ENCODE data around the gene PMF1. TPM values are rescaled to one million over a fixed set of nuclear protein-coding genes. Genes with fewer than 3 reads are reported as not detected.
A peak's percentile ranks its signal among the peaks of the same experiment; 100 is the strongest.

Gene PMF1
- total and polyA plus RNA-seq, 2 of the 13 experiments (the other 11 are each of a cell fraction or from before 2014, with no cell fraction given): 72.5 to 89.0 TPM

- TF ChIP-seq ARID5B (CRISPR knock-in tag; IDR thresholded peaks at IDR 0.05) (peak; percentile 34; the same call in 1 of the 2 replicates), TFDP1 (CRISPR knock-in tag; IDR thresholded peaks at IDR 0.05; ENCODE audit: borderline replicate concordance) (peak; percentile 58; the same call in 1 of the 2 replicates), TMF1 (CRISPR knock-in tag; IDR thresholded peaks at IDR 0.05; ENCODE audit: low read depth) (peak; percentile 57; the same call in 1 of the 2 replicates), HINFP (CRISPR knock-in tag; IDR thresholded peaks at IDR 0.05; ENCODE audit: low read depth) (peak; percentile 91; the same call in 1 of the 2 replicates), EZH2 (conservative IDR thresholded peaks at IDR 0.05; ENCODE audit: low read depth, low read length) (no peak), PHF5A (CRISPR knock-in tag; IDR thresholded peaks at IDR 0.05; ENCODE audit: low read depth, unreplicated experiment) (no peak), PPARG (CRISPR knock-in tag; conservative IDR thresholded peaks at IDR 0.05) (peak; percentile 28; the same call in 1 of the 2 replicates), U2AF2 (IDR thresholded peaks at IDR 0.05; ENCODE audit: low read depth, low read length) (no peak), ZUFSP (CRISPR knock-in tag; IDR thresholded peaks at IDR 0.05; ENCODE audit: borderline replicate concordance) (no peak), ATF6 (CRISPR knock-in tag; conservative IDR thresholded peaks at IDR 0.05) (0 out of 2 replicates have a peak, but pooled peaks have one; percentile 23), MIXL1 (CRISPR knock-in tag; IDR thresholded peaks at IDR 0.05) (no peak), MNT (IDR thresholded peaks at IDR 0.05) (no peak), THRA (CRISPR knock-in tag; IDR thresholded peaks at IDR 0.05; ENCODE audit: borderline replicate concordance) (no peak)
These were observed at the start of gene PMF1 (continued) for GRCh38 chr1:156212833-156213643.

Measured in HepG2 (cell line).